Lung (tissue), 12 donors: ENCODE results near the gene MEGF10. TPM values are rescaled to one million over a fixed set of nuclear protein-coding genes. Genes with fewer than 3 reads are reported as not detected.

Source experiments
- ATAC-seq: fragments of 200-7000 bp; cut with Tn5 transposase; one replicate; pipeline ENCODE4 v1.9.1; 2020; ENCODE audit warnings: moderate number of reproducible peaks; ENCODE audit not compliant: insufficient read depth, low FRiP score
- DNase-seq, 3 donors: peaks; one replicate each; pipeline ENCODE4 v3.0.0-alpha.2; 2013 to 2017
- H3K27ac ChIP-seq, 2 donors: one replicate each; pipeline ENCODE4 v1.5.1; 2013; ENCODE audit warnings: mild to moderate bottlenecking in 2 of 2, moderate library complexity in 2 of 2, control low read depth in 1 of 2, inconsistent platforms in 1 of 2, low read depth in 1 of 2, low read length in 1 of 2
- H3K27me3 ChIP-seq, 3 donors: one replicate each; pipeline ENCODE4 v1.5.1; 2013; ENCODE audit warnings: low read length in 2 of 3; ENCODE audit not compliant: control insufficient read depth in 3 of 3, insufficient read depth in 3 of 3
- H3K36me3 ChIP-seq, 4 donors: one replicate each; pipeline ENCODE4 v1.5.1; 2013; ENCODE audit warnings: low read length in 4 of 4, mild to moderate bottlenecking in 1 of 4, moderate library complexity in 1 of 4; ENCODE audit not compliant: control insufficient read depth in 4 of 4, insufficient read depth in 4 of 4
- H3K4me1 ChIP-seq, 5 donors: one replicate each; pipeline ENCODE4 v1.5.1; 2013; ENCODE audit warnings: low read length in 5 of 5, mild to moderate bottlenecking in 2 of 5, moderate library complexity in 1 of 5; ENCODE audit not compliant: control insufficient read depth in 5 of 5, insufficient read depth in 5 of 5
- H3K4me3 ChIP-seq: one replicate; pipeline ENCODE4 v1.5.1; 2013; ENCODE audit warnings: mild to moderate bottlenecking, control low read depth, moderate library complexity
- H3K9ac ChIP-seq, 2 donors: one replicate each; pipeline ENCODE4 v1.5.1; 2013; ENCODE audit warnings: low read length in 2 of 2, control low read depth in 1 of 2; ENCODE audit not compliant: insufficient read depth in 1 of 2
- H3K9me3 ChIP-seq, 4 donors: one replicate each; pipeline ENCODE4 v1.5.1; 2013; ENCODE audit warnings: low read length in 3 of 4, mild to moderate bottlenecking in 1 of 4, moderate library complexity in 1 of 4; ENCODE audit not compliant: control insufficient read depth in 4 of 4, insufficient read depth in 3 of 4
- CTCF ChIP-seq: IDR thresholded peaks from 2 replicates; pipeline ENCODE4 v1.5.1; 2012; ENCODE audit warnings: mild to moderate bottlenecking; ENCODE audit errors: control extremely low read depth, extremely low read depth
- WGBS, 2 donors: extraction: QIAGEN DNeasy Blood & Tissue Kit; methylation state at CpG; one replicate each; pipeline ENCODE4 v1.1.7; 2013; 5-methylcytosine and 5-hydroxymethylcytosine counted together
- polyA plus RNA-seq, 2 donors: library from polyadenylated mRNA; stranded (reverse); fragments of 200-250 nt; gene quantifications; one replicate each; pipeline ENCODE4 v1.2.1, GENCODE V29; 2013
- total RNA-seq, 2 donors: library from RNA; depleted of rRNA in 1 of 2; stranded (reverse); fragments of >200 nt in 1 of 2; gene quantifications; one replicate each; pipeline ENCODE4 v1.2.1, GENCODE V29; 2014 to 2021
- donor health status: control.
- donor health status: control.
- donor health status: Bipolar disorder and iron deficiency.
- donor health status: healthy.
- donor health status: DM: yes; HTN: yes; CAD: no.

Gene MEGF10
- total and polyA plus RNA-seq, 4 donors: 0.02 to 0.82 (median 0.12) TPM

GRCh38 chr5:127423173-127423798 is 132.7 kb downstream of the MEGF10 start:
- Histone ChIP-seq H3K36me3 (no peaks in the 10 kb centered on the region), H3K9ac (no peak overlapping the region), H3K4me3 (no peak overlapping the region), H3K27ac (no peak overlapping the region), H3K4me1 (peaks cover 0 to 7% (median 0%) of the 10 kb centered on the region in 5 donors), H3K9me3 (no peaks in the 10 kb centered on the region), H3K27me3 (no peaks in the 10 kb centered on the region)
- no peak for TF ChIP-seq CTCF
- DNase-seq (no peak), ATAC-seq (no peak)
- 59 to 70% methylated on average over 4 of the region's 4 CpGs for whole genome bisulfite sequencing, 2 donors

GRCh38 chr5:127425037-127425436 is 134.4 kb downstream of the MEGF10 start:
- DNase-seq: no peak

GRCh38 chr5:127425868-127426267 is 135.3 kb downstream of the MEGF10 start:
- Histone ChIP-seq H3K36me3 (no peaks in the 10 kb centered on the region), H3K27ac (no peak overlapping the region), H3K9ac (no peak overlapping the region), H3K4me3 (no peak overlapping the region), H3K4me1 (peaks cover 0 to 4% (median 0%) of the 10 kb centered on the region in 5 donors), H3K27me3 (no peaks in the 10 kb centered on the region), H3K9me3 (no peaks in the 10 kb centered on the region)
- WGBS, 2 donors: 27 to 70% methylated on average over 1 of the region's 1 CpG
- ATAC-seq (no peak), DNase-seq (no peak)
- no peak for TF ChIP-seq CTCF

More at GRCh38 chr5:127425037-127425436, 134.4 kb downstream of the MEGF10 start:
- H3K4me3 ChIP-seq: no peak overlapping the region
- no peaks in the 10 kb centered on the region for H3K27me3 ChIP-seq
- 47 to 71% methylated on average over 4 of the region's 4 CpGs for WGBS, 2 donors
- no peak overlapping the region for H3K9ac ChIP-seq
- H3K4me1 ChIP-seq: peaks cover 0 to 4% (median 0%) of the 10 kb centered on the region in 5 donors
- no peak for ATAC-seq
- H3K27ac ChIP-seq: no peak overlapping the region
- no peak for TF ChIP-seq CTCF
- no peaks in the 10 kb centered on the region for H3K36me3 ChIP-seq
- H3K9me3 ChIP-seq: no peaks in the 10 kb centered on the region

GRCh38 chr5:127426661-127427060 is 136.1 kb downstream of the MEGF10 start:
- Histone ChIP-seq H3K4me1 (peaks cover 0 to 4% (median 0%) of the 10 kb centered on the region in 5 donors), H3K4me3 (no peak overlapping the region), H3K36me3 (no peaks in the 10 kb centered on the region), H3K27me3 (no peaks in the 10 kb centered on the region), H3K9ac (no peak overlapping the region), H3K9me3 (no peaks in the 10 kb centered on the region), H3K27ac (no peak overlapping the region)
- 85 to 90% methylated on average over 2 of the region's 2 CpGs for WGBS, 2 donors
- TF ChIP-seq CTCF: no peak
- ATAC-seq (no peak), DNase-seq (no peak)
